PC-3 (cell line): Measurements from ENCODE around the gene ELN. TPM values are rescaled to one million over a fixed set of nuclear protein-coding genes. Genes with fewer than 3 reads are reported as not detected.

Experiments used
- ATAC-seq: fragments of 200-7000 bp; cut with Tn5 transposase; 2 replicates; pipeline ENCODE4 v1.9.1; 2020; ENCODE audit warnings: mild to moderate bottlenecking, moderate library complexity
- BruUV-seq: library from RNA; stranded (reverse); fragments of 400-500 nt; replicated peaks from 2 replicates; lab custom pipeline; 2021; lab: Mats Ljungman, UMichigan
- CTCF ChIA-PET: fragments of 300-600 bp; sonication (Branson Sonifier 250); formaldehyde crosslinking; loops from one replicate; lab custom pipeline; 2022; ENCODE audit warnings: antibody characterized with exemption; lab: Charles Lee
- POLR2A ChIA-PET: fragments of 300-600 bp; sonication (Branson Sonifier 250); formaldehyde crosslinking; loops from one replicate; lab custom pipeline; 2022; ENCODE audit warnings: antibody characterized with exemption; ENCODE audit not compliant: unreplicated experiment; lab: Charles Lee
- DNase-seq: peaks from one replicate; pipeline ENCODE4 v3.0.0-alpha.2; 2015
- H2AFZ ChIP-seq: fragments of 300-600 bp; sonication (generic); 2 replicates; pipeline ENCODE4 v1.6.0; 2016; ENCODE audit warnings: antibody characterized with exemption, low read length
- H3F3A ChIP-seq: fragments of 300-600 bp; sonication (generic); one replicate; pipeline ENCODE4 v1.6.0; 2017; ENCODE audit warnings: antibody characterized with exemption, low read length, control low read depth, mild to moderate bottlenecking; ENCODE audit not compliant: unreplicated experiment
- H3K27ac ChIP-seq: fragments of 300-600 bp; sonication (generic); 2 replicates; pipeline ENCODE4 v1.5.1; 2016; ENCODE audit warnings: mild to moderate bottlenecking, low read length
- H3K27me3 ChIP-seq: fragments of 300-600 bp; sonication (generic); 2 replicates; pipeline ENCODE4 v1.6.1; 2016; ENCODE audit warnings: low read length, mixed read lengths
- H3K36me3 ChIP-seq: fragments of 300-600 bp; sonication (generic); 2 replicates; pipeline ENCODE4 v1.6.1; 2016; ENCODE audit warnings: low read depth, mixed run types, low read length, mixed read lengths
- H3K4me1 ChIP-seq: fragments of 300-600 bp; sonication (generic); 2 replicates; pipeline ENCODE4 v1.5.1; 2016; ENCODE audit warnings: low read length; ENCODE audit not compliant: insufficient read depth
- H3K4me2 ChIP-seq: fragments of 300-600 bp; sonication (generic); 2 replicates; pipeline ENCODE4 v1.6.0; 2016; ENCODE audit warnings: low read length
- H3K4me3 ChIP-seq: fragments of 300-600 bp; sonication (generic); 2 replicates; pipeline ENCODE4 v1.5.1; 2016; ENCODE audit warnings: mild to moderate bottlenecking, low read length, mixed read lengths
- H3K79me2 ChIP-seq: fragments of 300-600 bp; sonication (generic); 2 replicates; pipeline ENCODE4 v1.6.1; 2017; ENCODE audit warnings: low read length, mixed read lengths
- H3K9ac ChIP-seq: fragments of 300-600 bp; sonication (generic); 2 replicates; pipeline ENCODE4 v1.6.0; 2016; ENCODE audit warnings: mild to moderate bottlenecking, low read length
- H3K9me2 ChIP-seq: fragments of 300-600 bp; sonication (generic); replicated peaks from 2 replicates; pipeline ENCODE4 v1.6.1; 2016; ENCODE audit warnings: mixed run types, low read length, mixed read lengths
- H3K9me3 ChIP-seq: fragments of 300-600 bp; sonication (generic); 2 replicates; pipeline ENCODE4 v1.6.1; 2016; ENCODE audit warnings: low read length, mixed read lengths
- H4K20me1 ChIP-seq: fragments of 300-600 bp; sonication (generic); 2 replicates; pipeline ENCODE4 v1.6.1; 2016; ENCODE audit warnings: low read length, mixed read lengths
- CTCF ChIP-seq: fragments of 300-600 bp; sonication (generic); conservative IDR thresholded peaks from 2 replicates; pipeline ENCODE4 v1.5.1; 2017; ENCODE audit warnings: antibody characterized with exemption, low read depth, mild to moderate bottlenecking, low read length
- EZH2 ChIP-seq: fragments of 300-600 bp; sonication (generic); IDR thresholded peaks from one replicate; pipeline ENCODE4 v1.6.1; 2017; ENCODE audit warnings: antibody characterized with exemption, mild to moderate bottlenecking, low read length; ENCODE audit not compliant: unreplicated experiment
- EZH2phosphoT487 ChIP-seq: fragments of 300-600 bp; sonication (generic); IDR thresholded peaks from 2 replicates; pipeline ENCODE4 v1.6.1; 2018; ENCODE audit warnings: mild to moderate bottlenecking, antibody characterized with exemption, low read length, borderline replicate concordance
- intact Hi-C: fragments of 100-400 bp; cut with micrococcal nuclease; formaldehyde crosslinking; loops from 2 replicates; pipeline ENCODE4 v1.9.0; 2023
- total RNA-seq: library from RNA; depleted of rRNA; stranded (reverse); fragments of >200 nt; gene quantifications from 2 replicates; pipeline ENCODE4 v1.2.3, GENCODE V29; 2014

Gene ELN
- total RNA-seq, 1 experiment from 2014 or later: 0.07 TPM

GRCh38 chr7:74097937-74098614 lies 70.1 kb downstream of the ELN start:
- H3K36me3 ChIP-seq: peaks cover 23% of the 10 kb centered on the region
- intact Hi-C loops: no loop called here

GRCh38 chr7:74099031-74099430 lies 71.1 kb downstream of the ELN start:
- Histone ChIP-seq H3K9ac (no peak overlapping the region), H2AFZ (no peak overlapping the region), H3K27me3 (no peaks in the 10 kb centered on the region), H3F3A (peaks cover 11% of the 10 kb centered on the region), H4K20me1 (no peaks in the 10 kb centered on the region), H3K9me2 (no peaks in the 10 kb centered on the region), H3K4me1 (peaks cover 30% of the 10 kb centered on the region), H3K27ac (peak overlapping the region; percentile 97), H3K36me3 (peaks cover 23% of the 10 kb centered on the region), H3K79me2 (peaks cover 12% of the 10 kb centered on the region), H3K4me3 (no peak overlapping the region), H3K4me2 (no peak overlapping the region), H3K9me3 (peaks cover 11% of the 10 kb centered on the region)
- ChIA-PET POLR2A (interaction anchor here (0.5 to 0.6 kb wide), 2 partner anchors 31 to 76 kb away, joined by 3 to 4 read pairs; no protein-coding TSS in a partner anchor), CTCF (no interaction called here)
- no peak for ATAC-seq
- TF ChIP-seq EZH2 (no peak), EZH2phosphoT487 (no peak), CTCF (no peak)
- intact Hi-C loops: no loop called here
- no TSS peak for BruUV-seq
- DNase-seq: no peak

More at GRCh38 chr7:74097937-74098614, 70.1 kb downstream of the ELN start:
- no peaks in the 10 kb centered on the region for H4K20me1 ChIP-seq
- no peak overlapping the region; the same call in 1 of the 2 replicates for H3K4me3 ChIP-seq
- H2AFZ ChIP-seq: peak overlapping the region; percentile 74
- H3K79me2 ChIP-seq: peaks cover 12% of the 10 kb centered on the region
- H3K27me3 ChIP-seq: no peaks in the 10 kb centered on the region
- no TSS peak for BruUV-seq
- ATAC-seq (peak; percentile 78), DNase-seq (peak; percentile 84)
- TF ChIP-seq EZH2 (no peak), EZH2phosphoT487 (no peak), CTCF (no peak)
- H3K4me1 ChIP-seq: peaks cover 36% of the 10 kb centered on the region
- ChIA-PET POLR2A (interaction anchor here (0.5 to 0.6 kb wide), 2 partner anchors 32 to 77 kb away, joined by 3 to 4 read pairs; no protein-coding TSS in a partner anchor), CTCF (no interaction called here)
- peaks cover 11% of the 10 kb centered on the region for H3F3A ChIP-seq
- H3K9me2 ChIP-seq: no peaks in the 10 kb centered on the region
- H3K27ac ChIP-seq: peak overlapping the region; percentile 97
- peaks cover 11% of the 10 kb centered on the region for H3K9me3 ChIP-seq
- peak overlapping the region; percentile 55 for H3K9ac ChIP-seq
- H3K4me2 ChIP-seq: peak overlapping the region; percentile 56

GRCh38 chr7:74101061-74101681 lies 73.2 kb downstream of the ELN start:
- no peaks in the 10 kb centered on the region for H3K27me3 ChIP-seq
- POLR2A ChIA-PET: no interaction called here
- peaks cover 23% of the 10 kb centered on the region for H3K36me3 ChIP-seq
- no peak overlapping the region for H3K27ac ChIP-seq
- CTCF ChIA-PET: no interaction called here
- no peak overlapping the region for H3K4me2 ChIP-seq
- TF ChIP-seq EZH2 (no peak), EZH2phosphoT487 (no peak), CTCF (no peak)
- intact Hi-C loops: no loop called here
- no peak overlapping the region for H3K4me3 ChIP-seq
- H3K4me1 ChIP-seq: peaks cover 33% of the 10 kb centered on the region
- H3K9ac ChIP-seq: no peak overlapping the region
- H3K9me2 ChIP-seq: no peaks in the 10 kb centered on the region
- no peaks in the 10 kb centered on the region for H3K79me2 ChIP-seq
- ATAC-seq (no peak), DNase-seq (no peak)
- H4K20me1 ChIP-seq: no peaks in the 10 kb centered on the region
- H2AFZ ChIP-seq: no peak overlapping the region
- no TSS peak for BruUV-seq
- peaks cover 11% of the 10 kb centered on the region for H3K9me3 ChIP-seq
- H3F3A ChIP-seq: peaks cover 11% of the 10 kb centered on the region
